ENCODE measurements around the gene GSTP1. TPM values are rescaled to one million over a fixed set of nuclear protein-coding genes. Genes with fewer than 3 reads are reported as not detected.

Gene GSTP1
- polyA plus RNA-seq, 3 donors: 853 to 1,483 (median 1,250) TPM

DNA sequence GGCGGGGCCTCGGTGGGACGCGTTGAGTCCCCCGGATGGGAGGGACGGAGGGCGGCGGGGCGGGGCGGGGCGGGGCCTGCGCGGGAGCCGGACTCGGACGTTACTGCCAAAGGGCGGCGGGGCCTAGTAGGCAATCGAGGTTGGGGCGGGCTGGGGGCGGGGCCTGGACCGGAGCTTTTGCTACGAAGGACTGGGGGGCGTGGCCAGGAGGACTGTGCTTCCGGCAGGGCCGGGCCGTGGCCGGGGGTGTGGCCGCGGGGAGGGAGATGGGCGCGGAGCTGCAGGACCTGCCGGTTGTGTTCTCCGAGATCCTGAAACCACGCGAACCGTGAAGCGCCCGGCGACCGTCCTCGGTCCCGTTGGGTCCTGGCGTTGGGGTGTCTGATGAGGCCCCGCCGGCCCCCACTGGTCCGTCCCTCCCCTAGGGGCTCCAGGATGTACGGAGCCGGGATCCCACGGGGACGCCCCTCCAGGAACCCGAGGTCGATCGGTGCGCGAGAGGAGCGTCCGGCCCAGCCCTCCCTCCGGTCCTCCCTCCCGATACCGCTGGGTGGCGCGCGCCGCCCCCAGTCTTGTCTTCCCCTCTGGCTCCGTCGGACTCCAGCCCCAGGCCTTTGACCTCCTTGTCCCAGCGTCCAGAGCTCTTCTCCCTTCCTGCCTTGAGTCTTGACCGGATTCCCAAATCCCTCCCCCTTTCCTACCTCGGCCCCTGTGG lies 46.8 kb downstream of the GSTP1 start:
- under 1% methylated on average over 52 of the region's 70 CpGs for WGBS (ENCODE audit: insufficient coverage)
- Histone ChIP-seq H3K27me3 (ENCODE audit: control insufficient read depth in 2 of 2, insufficient read depth in 2 of 2, low read length in 2 of 2) (no peaks in the 10 kb centered on the region), H3K4me3 (replicated peaks in 1 of 3; ENCODE audit: low read depth in 2 of 3, low read length in 3 of 3) (peak overlapping the region; percentile 48 to 86 (median 56)), H3K9me3 (replicated peaks in 1 of 2; ENCODE audit: control insufficient read depth in 1 of 2, insufficient read depth in 1 of 2, low read length in 2 of 2) (no peaks in the 10 kb centered on the region), H2AFZ (ENCODE audit: insufficient read depth, low read depth, low read length, poor library complexity, severe bottlenecking) (peak overlapping the region; percentile 86), H3K4me2 (replicated peaks; ENCODE audit: extremely low read depth, low read length, poor library complexity, severe bottlenecking) (peak overlapping the region; percentile 98), H3K27ac (ENCODE audit: low read depth in 1 of 2, low read length in 2 of 2) (peak overlapping the region; percentile 28 to 70), H3K4me1 (ENCODE audit: control insufficient read depth in 1 of 2, insufficient read depth in 2 of 2, low read length in 2 of 2) (peaks cover 16 to 21% of the 10 kb centered on the region in 2 donors), H3K36me3 (replicated peaks in 1 of 2; ENCODE audit: control insufficient read depth in 1 of 2, insufficient read depth in 2 of 2, low read length in 2 of 2) (no peaks in the 10 kb centered on the region), H3K79me2 (ENCODE audit: insufficient read depth, low read length) (no peaks in the 10 kb centered on the region), H4K20me1 (ENCODE audit: insufficient read depth, low read length) (no peaks in the 10 kb centered on the region), H3K9ac (ENCODE audit: insufficient read depth, low read length, poor library complexity, severe bottlenecking) (peak overlapping the region; percentile 69)
- TF ChIP-seq, protein P1, sequence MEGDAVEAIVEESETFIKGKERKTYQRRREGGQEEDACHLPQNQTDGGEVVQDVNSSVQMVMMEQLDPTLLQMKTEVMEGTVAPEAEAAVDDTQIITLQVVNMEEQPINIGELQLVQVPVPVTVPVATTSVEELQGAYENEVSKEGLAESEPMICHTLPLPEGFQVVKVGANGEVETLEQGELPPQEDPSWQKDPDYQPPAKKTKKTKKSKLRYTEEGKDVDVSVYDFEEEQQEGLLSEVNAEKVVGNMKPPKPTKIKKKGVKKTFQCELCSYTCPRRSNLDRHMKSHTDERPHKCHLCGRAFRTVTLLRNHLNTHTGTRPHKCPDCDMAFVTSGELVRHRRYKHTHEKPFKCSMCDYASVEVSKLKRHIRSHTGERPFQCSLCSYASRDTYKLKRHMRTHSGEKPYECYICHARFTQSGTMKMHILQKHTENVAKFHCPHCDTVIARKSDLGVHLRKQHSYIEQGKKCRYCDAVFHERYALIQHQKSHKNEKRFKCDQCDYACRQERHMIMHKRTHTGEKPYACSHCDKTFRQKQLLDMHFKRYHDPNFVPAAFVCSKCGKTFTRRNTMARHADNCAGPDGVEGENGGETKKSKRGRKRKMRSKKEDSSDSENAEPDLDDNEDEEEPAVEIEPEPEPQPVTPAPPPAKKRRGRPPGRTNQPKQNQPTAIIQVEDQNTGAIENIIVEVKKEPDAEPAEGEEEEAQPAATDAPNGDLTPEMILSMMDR (IDR thresholded peaks at IDR 0.05): peak; percentile 88
- Mint-ChIP-seq H3K27me3 (ENCODE audit: low read depth in 3 of 3) (peaks cover 0 to 4% (median 1%) of the 10 kb centered on the region in 3 donors), H3K27ac (peak overlapping the region; percentile 56 to 92 (median 81)), H3K36me3 (no peaks in the 10 kb centered on the region), H3K4me1 (peaks cover 10% of the 10 kb centered on the region), H3K9me3 (peaks cover 0 to 7% (median 0%) of the 10 kb centered on the region in 7 donors), H3K4me3 (peak overlapping the region; percentile 84 to 90)
- DNase-seq: peak; percentile 96
- intact Hi-C loops (cut with micrococcal nuclease): loop anchor here (2.0 to 5.0 kb wide), 3 partner anchors 28 to 177 kb away; no protein-coding TSS in a partner anchor

DNA sequence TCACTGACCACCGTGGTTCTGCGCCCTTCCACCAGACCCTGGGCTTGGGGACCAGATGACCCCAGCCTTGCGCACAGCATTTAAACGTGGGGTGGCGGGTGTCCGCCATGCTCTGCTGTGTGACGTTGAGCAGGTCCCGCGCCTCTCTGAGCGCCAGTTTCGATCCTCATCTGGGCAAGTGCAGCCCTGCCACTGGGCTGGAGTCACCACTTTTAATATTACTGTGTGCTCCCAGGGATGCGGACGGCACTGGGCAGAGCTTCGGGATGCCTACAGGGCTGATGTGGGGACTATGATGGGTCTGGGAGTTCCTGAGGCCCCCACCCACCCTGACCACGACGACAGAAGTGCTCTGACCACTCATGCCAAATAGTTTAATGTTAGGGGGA lies 47.3 kb downstream of the GSTP1 start:
- 62% methylated on average over 11 of the region's 16 CpGs for WGBS (ENCODE audit: insufficient coverage)
- H3K9ac ChIP-seq (ENCODE audit: insufficient read depth, low read length, poor library complexity, severe bottlenecking): peak overlapping the region; percentile 69

More for the DNA sequence above, 47.3 kb downstream of the GSTP1 start:
- Histone ChIP-seq H3K27me3 (ENCODE audit: control insufficient read depth in 2 of 2, insufficient read depth in 2 of 2, low read length in 2 of 2) (no peaks in the 10 kb centered on the region), H3K9me3 (replicated peaks in 1 of 2; ENCODE audit: control insufficient read depth in 1 of 2, insufficient read depth in 1 of 2, low read length in 2 of 2) (no peaks in the 10 kb centered on the region), H3K4me2 (replicated peaks; ENCODE audit: extremely low read depth, low read length, poor library complexity, severe bottlenecking) (peak overlapping the region; percentile 98), H3K4me3 (replicated peaks in 1 of 3; ENCODE audit: low read depth in 2 of 3, low read length in 3 of 3) (peak overlapping the region; percentile 48 to 86 (median 56)), H3K4me1 (ENCODE audit: control insufficient read depth in 1 of 2, insufficient read depth in 2 of 2, low read length in 2 of 2) (peaks cover 16 to 21% of the 10 kb centered on the region in 2 donors), H4K20me1 (ENCODE audit: insufficient read depth, low read length) (no peaks in the 10 kb centered on the region), H2AFZ (ENCODE audit: insufficient read depth, low read depth, low read length, poor library complexity, severe bottlenecking) (peak overlapping the region; percentile 86), H3K79me2 (ENCODE audit: insufficient read depth, low read length) (no peaks in the 10 kb centered on the region), H3K36me3 (replicated peaks in 1 of 2; ENCODE audit: control insufficient read depth in 1 of 2, insufficient read depth in 2 of 2, low read length in 2 of 2) (no peaks in the 10 kb centered on the region), H3K27ac (ENCODE audit: low read depth in 1 of 2, low read length in 2 of 2) (peak overlapping the region; percentile 28 to 70)
- intact Hi-C loops (cut with micrococcal nuclease): loop anchor here (2.0 to 5.0 kb wide), 3 partner anchors 28 to 176 kb away; no protein-coding TSS in a partner anchor
- TF ChIP-seq, protein P1 (IDR thresholded peaks at IDR 0.05): no peak
- no peak for DNase-seq
- H3K4me3 Mint-ChIP-seq: peak overlapping the region; percentile 84 to 90
- peak overlapping the region in 6 of 7 donors; percentile 41 to 85 (median 79) for H3K27ac Mint-ChIP-seq
- peaks cover 10% of the 10 kb centered on the region for H3K4me1 Mint-ChIP-seq
- peaks cover 0 to 4% (median 1%) of the 10 kb centered on the region in 3 donors for H3K27me3 Mint-ChIP-seq (ENCODE audit: low read depth in 3 of 3)
- no peaks in the 10 kb centered on the region for H3K36me3 Mint-ChIP-seq
- H3K9me3 Mint-ChIP-seq: peaks cover 0 to 7% (median 0%) of the 10 kb centered on the region in 7 donors
